ENCODE data around the gene IL10RB.
A peak's percentile ranks its signal among the peaks of the same experiment; 100 is the strongest.

IL10RB gene

GRCh38 chr21:33256019-33256418, 10.1 kb upstream of the IL10RB start:
- no peak overlapping the region for H3K4me3 ChIP-seq (ENCODE audit: low read length)
- no peak overlapping the region for H3K9ac ChIP-seq (ENCODE audit: low read depth, low read length)
- no peaks in the 10 kb centered on the region for H3K27me3 ChIP-seq (ENCODE audit: insufficient read depth, low read length)
- no peaks in the 10 kb centered on the region for H3K9me3 ChIP-seq (ENCODE audit: insufficient read depth, low read depth, low read length)
- H3K36me3 ChIP-seq (ENCODE audit: insufficient read depth, low read depth, low read length) = peaks cover 64% of the 10 kb centered on the region
- no peaks in the 10 kb centered on the region for H3K4me1 ChIP-seq (ENCODE audit: insufficient read depth, low read length)
- H3K27ac ChIP-seq (ENCODE audit: low read length) = no peak overlapping the region

- no peaks in the 10 kb centered on the region for H3K4me1 ChIP-seq (ENCODE audit: insufficient read depth, low read length)
- no peak overlapping the region for H3K27ac ChIP-seq (ENCODE audit: low read length)
- H3K27me3 ChIP-seq (ENCODE audit: insufficient read depth, low read length) = no peaks in the 10 kb centered on the region
- peaks cover 54% of the 10 kb centered on the region for H3K36me3 ChIP-seq (ENCODE audit: insufficient read depth, low read depth, low read length)
- no peak overlapping the region for H3K9ac ChIP-seq (ENCODE audit: low read depth, low read length)
- H3K9me3 ChIP-seq (ENCODE audit: insufficient read depth, low read depth, low read length) = no peaks in the 10 kb centered on the region
- no peak overlapping the region for H3K4me3 ChIP-seq (ENCODE audit: low read length)
Observed at GRCh38 chr21:33257094-33257803, 8.9 kb upstream of the IL10RB start.

- H3K4me3 ChIP-seq (ENCODE audit: low read length) = no peak overlapping the region
- no peak overlapping the region for H3K27ac ChIP-seq (ENCODE audit: low read length)
- H3K9me3 ChIP-seq (ENCODE audit: insufficient read depth, low read depth, low read length) = no peaks in the 10 kb centered on the region
- peaks cover 42% of the 10 kb centered on the region for H3K36me3 ChIP-seq (ENCODE audit: insufficient read depth, low read depth, low read length)
- H3K4me1 ChIP-seq (ENCODE audit: insufficient read depth, low read length) = no peaks in the 10 kb centered on the region
- H3K9ac ChIP-seq (ENCODE audit: low read depth, low read length) = no peak overlapping the region
- H3K27me3 ChIP-seq (ENCODE audit: insufficient read depth, low read length) = no peaks in the 10 kb centered on the region
Observed at GRCh38 chr21:33258475-33258874, 7.7 kb upstream of the IL10RB start.

GRCh38 chr21:33259428-33259827, 6.7 kb upstream of the IL10RB start:
- no peaks in the 10 kb centered on the region for H3K27me3 ChIP-seq (ENCODE audit: insufficient read depth, low read length)
- no peak overlapping the region for H3K9ac ChIP-seq (ENCODE audit: low read depth, low read length)
- H3K27ac ChIP-seq (ENCODE audit: low read length) = no peak overlapping the region
- H3K4me1 ChIP-seq (ENCODE audit: insufficient read depth, low read length) = no peaks in the 10 kb centered on the region
- H3K4me3 ChIP-seq (ENCODE audit: low read length) = no peak overlapping the region
- H3K36me3 ChIP-seq (ENCODE audit: insufficient read depth, low read depth, low read length) = peaks cover 34% of the 10 kb centered on the region; the same call in 1 of the 2 replicates
- H3K9me3 ChIP-seq (ENCODE audit: insufficient read depth, low read depth, low read length) = no peaks in the 10 kb centered on the region

GRCh38 chr21:33259995-33260394, 6.2 kb upstream of the IL10RB start:
- peaks cover 28% of the 10 kb centered on the region; the same call in 1 of the 2 replicates for H3K36me3 ChIP-seq (ENCODE audit: insufficient read depth, low read depth, low read length)
- H3K9ac ChIP-seq (ENCODE audit: low read depth, low read length) = no peak overlapping the region
- H3K9me3 ChIP-seq (ENCODE audit: insufficient read depth, low read depth, low read length) = no peaks in the 10 kb centered on the region
- peaks cover 4% of the 10 kb centered on the region; the same call in 1 of the 2 replicates for H3K27me3 ChIP-seq (ENCODE audit: insufficient read depth, low read length)
- H3K4me1 ChIP-seq (ENCODE audit: insufficient read depth, low read length) = no peaks in the 10 kb centered on the region
- no peak overlapping the region for H3K27ac ChIP-seq (ENCODE audit: low read length)
- H3K4me3 ChIP-seq (ENCODE audit: low read length) = no peak overlapping the region

- H3K4me3 ChIP-seq (ENCODE audit: low read length) = no peak overlapping the region
- no peaks in the 10 kb centered on the region for H3K4me1 ChIP-seq (ENCODE audit: insufficient read depth, low read length)
- no peak overlapping the region for H3K27ac ChIP-seq (ENCODE audit: low read length)
- H3K27me3 ChIP-seq (ENCODE audit: insufficient read depth, low read length) = peaks cover 14% of the 10 kb centered on the region; the same call in 1 of the 2 replicates
- no peaks in the 10 kb centered on the region for H3K9me3 ChIP-seq (ENCODE audit: insufficient read depth, low read depth, low read length)
- H3K36me3 ChIP-seq (ENCODE audit: insufficient read depth, low read depth, low read length) = peaks cover 20% of the 10 kb centered on the region; the same call in 1 of the 2 replicates
- H3K9ac ChIP-seq (ENCODE audit: low read depth, low read length) = no peak overlapping the region
Observed at GRCh38 chr21:33261635-33262034, 4.5 kb upstream of the IL10RB start.

GRCh38 chr21:33262921-33263320, 3.2 kb upstream of the IL10RB start:
- H3K4me3 ChIP-seq (ENCODE audit: low read length) = no peak overlapping the region
- H3K9ac ChIP-seq (ENCODE audit: low read depth, low read length) = no peak overlapping the region
- 0 out of 2 replicates have a peak, but pooled peaks cover 4% of the 10 kb centered on the region for H3K4me1 ChIP-seq (ENCODE audit: insufficient read depth, low read length)
- H3K27me3 ChIP-seq (ENCODE audit: insufficient read depth, low read length) = peaks cover 14% of the 10 kb centered on the region; the same call in 1 of the 2 replicates
- H3K36me3 ChIP-seq (ENCODE audit: insufficient read depth, low read depth, low read length) = peaks cover 9% of the 10 kb centered on the region; the same call in 1 of the 2 replicates
- H3K27ac ChIP-seq (ENCODE audit: low read length) = no peak overlapping the region
- H3K9me3 ChIP-seq (ENCODE audit: insufficient read depth, low read depth, low read length) = no peaks in the 10 kb centered on the region

- Histone ChIP-seq H3K4me1 (ENCODE audit: insufficient read depth, low read length) (0 out of 2 replicates have a peak, but pooled peaks cover 4% of the 10 kb centered on the region), H3K36me3 (ENCODE audit: insufficient read depth, low read depth, low read length) (no peaks in the 10 kb centered on the region), H3K9ac (ENCODE audit: low read depth, low read length) (no peak overlapping the region), H3K9me3 (ENCODE audit: insufficient read depth, low read depth, low read length) (no peaks in the 10 kb centered on the region), H3K27me3 (ENCODE audit: insufficient read depth, low read length) (peaks cover 14% of the 10 kb centered on the region; the same call in 1 of the 2 replicates), H3K27ac (ENCODE audit: low read length) (no peak overlapping the region), H3K4me3 (ENCODE audit: low read length) (no peak overlapping the region)
Observed at GRCh38 chr21:33264561-33264960, 1.6 kb upstream of the IL10RB start.

GRCh38 chr21:33265664-33266049, 510 bp upstream of the IL10RB start:
- Histone ChIP-seq H3K4me1 (ENCODE audit: insufficient read depth, low read length) (0 out of 2 replicates have a peak, but pooled peaks cover 4% of the 10 kb centered on the region), H3K27ac (ENCODE audit: low read length) (no peak overlapping the region), H3K4me3 (ENCODE audit: low read length) (peak overlapping the region; percentile 72), H3K9ac (ENCODE audit: low read depth, low read length) (no peak overlapping the region), H3K36me3 (ENCODE audit: insufficient read depth, low read depth, low read length) (no peaks in the 10 kb centered on the region), H3K9me3 (ENCODE audit: insufficient read depth, low read depth, low read length) (no peaks in the 10 kb centered on the region), H3K27me3 (ENCODE audit: insufficient read depth, low read length) (peaks cover 14% of the 10 kb centered on the region; the same call in 1 of the 2 replicates)

GRCh38 chr21:33266789-33267135, 595 bp downstream of the IL10RB start:
- no peaks in the 10 kb centered on the region for H3K9me3 ChIP-seq (ENCODE audit: insufficient read depth, low read depth, low read length)
- no peak overlapping the region for H3K27ac ChIP-seq (ENCODE audit: low read length)
- 0 out of 2 replicates have a peak, but pooled peaks cover 4% of the 10 kb centered on the region for H3K4me1 ChIP-seq (ENCODE audit: insufficient read depth, low read length)
- H3K4me3 ChIP-seq (ENCODE audit: low read length) = peak overlapping the region; percentile 72
- H3K36me3 ChIP-seq (ENCODE audit: insufficient read depth, low read depth, low read length) = no peaks in the 10 kb centered on the region
- H3K9ac ChIP-seq (ENCODE audit: low read depth, low read length) = peak overlapping the region; percentile 65; the same call in 1 of the 2 replicates
- peaks cover 14% of the 10 kb centered on the region; the same call in 1 of the 2 replicates for H3K27me3 ChIP-seq (ENCODE audit: insufficient read depth, low read length)

- Histone ChIP-seq H3K9ac (ENCODE audit: low read depth, low read length) (no peak overlapping the region; the same call in 1 of the 2 replicates), H3K4me1 (ENCODE audit: insufficient read depth, low read length) (0 out of 2 replicates have a peak, but pooled peaks cover 4% of the 10 kb centered on the region), H3K4me3 (ENCODE audit: low read length) (peak overlapping the region; percentile 72; the same call in 1 of the 2 replicates), H3K27ac (ENCODE audit: low read length) (no peak overlapping the region), H3K36me3 (ENCODE audit: insufficient read depth, low read depth, low read length) (no peaks in the 10 kb centered on the region), H3K9me3 (ENCODE audit: insufficient read depth, low read depth, low read length) (no peaks in the 10 kb centered on the region), H3K27me3 (ENCODE audit: insufficient read depth, low read length) (peaks cover 14% of the 10 kb centered on the region; the same call in 1 of the 2 replicates)
Observed at GRCh38 chr21:33267250-33267649, 1.1 kb downstream of the IL10RB start.

GRCh38 chr21:33268393-33268736, 2.2 kb downstream of the IL10RB start:
- H3K9me3 ChIP-seq (ENCODE audit: insufficient read depth, low read depth, low read length) = no peaks in the 10 kb centered on the region
- H3K4me1 ChIP-seq (ENCODE audit: insufficient read depth, low read length) = 0 out of 2 replicates have a peak, but pooled peaks cover 4% of the 10 kb centered on the region
- no peak overlapping the region for H3K9ac ChIP-seq (ENCODE audit: low read depth, low read length)
- H3K36me3 ChIP-seq (ENCODE audit: insufficient read depth, low read depth, low read length) = no peaks in the 10 kb centered on the region
- H3K27ac ChIP-seq (ENCODE audit: low read length) = no peak overlapping the region
- peaks cover 14% of the 10 kb centered on the region; the same call in 1 of the 2 replicates for H3K27me3 ChIP-seq (ENCODE audit: insufficient read depth, low read length)
- H3K4me3 ChIP-seq (ENCODE audit: low read length) = no peak overlapping the region
